Keratinocyte (primary cell): ENCODE measurements around the gene RAI1.

ENCODE experiments used
- CTCF ChIP-seq, 3 experiments: IDR thresholded peaks in 1 of 3; conservative IDR thresholded peaks in 1 of 3; optimal IDR thresholded peaks in 1 of 3; 2 replicates in 2 of 3; 3 replicates in 1 of 3; pipeline versions ENCODE3 to v1.5.1; 2011; ENCODE audit warnings: low read length in 3 of 3, mild to moderate bottlenecking in 3 of 3, moderate library complexity in 2 of 3, control low read depth in 1 of 3, inconsistent platforms in 1 of 3; ENCODE audit not compliant: insufficient read depth in 2 of 3; ENCODE audit errors: extremely low read depth in 1 of 3
- EZH2 ChIP-seq: IDR thresholded peaks from one replicate; pipeline ENCODE4 v1.6.1; 2012; ENCODE audit warnings: inconsistent platforms, mild to moderate bottlenecking, low read length, moderate library complexity

GRCh38 chr17:17794382-17794781, 113.1 kb downstream of the RAI1 start:
- TF ChIP-seq CTCF (optimal IDR thresholded peaks at IDR 0.05 in 1 of 3, IDR thresholded peaks at IDR 0.05 in 1 of 3, conservative IDR thresholded peaks at IDR 0.05 in 1 of 3; ENCODE audit: extremely low read depth in 1 of 3, insufficient read depth in 2 of 3, low read length in 3 of 3), result no peak
- TF ChIP-seq EZH2, result no peak
